ENCODE measurements around the gene SLC26A6.

SLC26A6 gene

GRCh38 chr3:48597408-48597800 lies 37.9 kb downstream of the SLC26A6 start:
- DNase-seq = no peak

DNA sequence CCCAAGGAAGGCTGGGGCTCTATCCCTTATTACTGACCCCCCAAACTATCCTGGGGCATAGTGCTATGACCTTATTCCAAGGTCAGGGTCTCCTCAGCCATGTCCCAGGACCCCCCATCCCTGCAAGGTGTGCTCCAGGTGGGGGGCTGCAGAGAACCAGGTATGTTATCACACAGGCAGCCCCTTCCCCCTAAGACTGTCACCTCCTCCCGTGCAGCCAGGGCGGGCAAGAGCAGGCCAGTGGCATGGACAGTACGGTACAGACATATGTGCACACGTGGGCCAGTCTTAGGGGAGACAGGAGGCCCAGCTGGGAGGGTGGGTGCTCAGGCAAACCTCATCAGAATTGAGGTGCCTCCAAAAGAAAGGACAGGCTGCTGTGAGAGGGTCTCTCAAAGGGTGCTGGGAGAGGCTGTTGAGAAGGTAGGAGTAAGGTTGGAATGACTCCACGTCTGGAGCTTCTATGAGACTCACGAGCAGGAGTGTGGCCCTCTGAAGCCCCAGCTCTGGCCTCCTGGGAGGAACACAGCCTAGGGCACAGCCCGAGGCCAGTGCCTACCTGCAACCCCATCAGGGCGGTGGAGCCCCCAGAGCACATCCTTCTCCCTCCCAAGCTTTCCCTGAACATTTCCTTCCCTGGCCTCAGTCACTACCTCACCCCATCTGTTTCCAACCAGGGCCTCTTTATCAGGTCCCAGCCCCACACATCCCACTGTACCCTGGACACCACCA lies 38.4 kb downstream of the SLC26A6 start:
- DNase-seq = no peak

GRCh38 chr3:48596157-48596556 lies 39.1 kb downstream of the SLC26A6 start:
- no peak for DNase-seq

DNA sequence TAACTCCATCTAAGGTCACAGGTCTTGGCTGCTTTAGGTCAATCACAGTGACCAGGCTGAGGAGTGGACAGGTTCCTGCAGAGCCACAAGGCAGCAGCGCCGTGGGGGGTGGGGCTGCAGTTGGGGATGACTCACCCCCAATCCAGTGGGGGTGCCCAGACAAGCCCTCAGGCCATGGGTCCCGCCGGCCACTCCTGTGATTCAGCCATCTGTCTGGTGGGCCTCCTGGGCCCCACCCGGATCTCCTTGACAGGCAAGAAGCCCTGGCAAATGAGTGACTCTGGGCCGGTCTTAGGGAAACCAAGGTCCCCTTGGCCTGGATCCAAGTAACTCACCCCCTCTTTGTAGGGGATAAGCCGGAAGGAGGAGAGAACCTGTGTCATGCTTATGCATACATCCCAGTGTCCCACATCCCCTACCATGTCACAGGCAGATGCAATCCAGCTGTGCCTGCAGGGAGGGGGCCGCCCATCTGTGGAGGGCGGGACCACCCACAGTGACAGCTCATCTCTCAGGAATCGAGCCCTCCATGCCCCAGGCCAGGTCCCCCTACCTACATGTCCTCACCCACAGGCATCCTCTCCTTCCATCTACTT lies 39.6 kb downstream of the SLC26A6 start:
- DNase-seq = no peak

DNA sequence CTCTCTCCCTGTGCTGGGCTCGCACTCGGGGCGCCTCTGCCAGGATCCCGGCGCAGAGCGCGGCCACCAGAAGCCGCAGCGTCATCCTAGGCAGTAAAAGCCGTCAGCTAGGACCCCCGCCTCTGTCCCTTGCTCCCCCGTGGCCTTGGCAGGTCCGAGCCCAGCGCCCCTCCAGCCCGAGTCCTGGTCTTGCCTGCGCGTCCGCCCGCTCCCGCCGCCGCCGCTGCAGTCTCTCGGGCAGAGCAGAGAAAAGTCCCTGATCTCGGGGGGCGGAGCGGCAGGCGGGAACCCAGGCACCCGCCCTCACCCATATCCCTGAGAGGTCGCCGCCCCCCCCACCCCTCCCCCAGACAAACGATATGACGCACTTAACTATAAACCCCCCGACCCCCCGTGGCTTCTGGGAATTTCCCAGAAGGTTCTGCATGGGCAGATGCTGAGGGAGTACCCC lies 40.2 kb downstream of the SLC26A6 start, which contains the start of gene COL7A1:
TSS of gene COL7A1 (minus strand) at position 255 of the 451 bp plus-strand sequence. CDS start at position 85, 170 bp downstream.
- DNase-seq = no peak

- DNase-seq = no peak
Measured at GRCh38 chr3:48594417-48595049, 40.7 kb downstream of the SLC26A6 start.

DNA sequence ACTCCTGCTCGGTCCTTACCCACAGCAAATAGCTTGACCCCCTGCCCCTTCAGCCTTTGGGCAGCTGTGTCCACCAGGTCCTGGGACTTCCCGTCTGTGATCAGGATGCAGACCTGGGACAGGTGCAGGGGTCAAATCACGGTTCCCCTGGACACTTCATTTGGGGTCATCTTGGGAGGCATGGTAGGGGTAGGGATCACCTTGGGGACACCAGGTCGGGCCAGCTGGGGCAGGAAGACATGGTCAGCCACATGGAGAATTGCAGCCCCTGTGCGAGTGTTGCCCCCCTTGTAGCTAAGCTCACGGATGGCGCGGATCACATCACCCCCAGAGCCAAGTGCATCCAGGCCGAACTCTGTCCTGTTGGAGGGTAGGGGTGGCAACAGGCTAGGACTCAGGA lies 41.9 kb downstream of the SLC26A6 start:
- no peak for DNase-seq

GRCh38 chr3:48592519-48593087 lies 42.7 kb downstream of the SLC26A6 start:
- DNase-seq = no peak

GRCh38 chr3:48591886-48592518 lies 43.3 kb downstream of the SLC26A6 start:
- no peak for DNase-seq

DNA sequence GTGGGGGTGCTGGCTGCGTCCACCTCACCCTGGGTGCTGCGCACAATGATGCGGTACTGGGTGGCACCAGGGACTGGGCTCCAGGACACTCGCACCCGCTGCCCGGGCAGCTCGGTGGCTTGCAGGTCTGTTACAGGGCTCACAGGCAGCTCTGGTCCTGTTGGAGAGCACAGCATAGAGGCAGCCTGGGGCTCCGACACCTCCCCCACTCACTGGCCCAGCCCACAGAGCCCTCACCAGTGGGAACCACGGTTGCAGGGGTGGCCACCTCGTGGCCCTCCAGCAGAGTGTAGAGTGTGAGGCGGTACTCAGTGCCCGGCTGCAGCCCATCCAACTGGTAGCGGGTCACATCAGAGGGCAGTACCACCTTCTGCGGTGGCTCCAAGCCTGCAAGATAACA lies 43.8 kb downstream of the SLC26A6 start:
- no peak for DNase-seq

DNA sequence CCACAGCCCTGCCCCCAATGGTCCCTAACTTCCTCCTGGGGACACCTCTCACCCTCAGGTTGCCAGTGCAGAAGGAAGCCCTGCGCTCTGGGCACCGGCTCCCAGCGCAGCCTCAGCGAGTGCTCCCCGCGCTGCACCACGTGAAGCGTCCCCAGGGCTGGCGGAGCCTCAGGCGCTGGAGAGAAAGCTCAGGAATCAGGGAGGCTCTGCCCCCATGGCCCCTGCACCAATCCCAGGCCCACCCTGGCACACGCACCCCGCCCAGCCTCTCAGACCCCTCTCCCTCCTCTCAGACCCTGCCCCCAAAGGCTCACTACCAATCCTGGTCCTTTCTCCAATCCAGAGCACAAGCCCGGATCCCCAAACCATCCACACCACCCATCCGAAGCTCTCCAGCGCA lies 47.0 kb downstream of the SLC26A6 start:
- DNase-seq = no peak

- DNase-seq = no peak
Measured at GRCh38 chr3:48587686-48588085, 47.6 kb downstream of the SLC26A6 start.

GRCh38 chr3:48585411-48585810 lies 49.9 kb downstream of the SLC26A6 start:
- no peak for DNase-seq

DNA sequence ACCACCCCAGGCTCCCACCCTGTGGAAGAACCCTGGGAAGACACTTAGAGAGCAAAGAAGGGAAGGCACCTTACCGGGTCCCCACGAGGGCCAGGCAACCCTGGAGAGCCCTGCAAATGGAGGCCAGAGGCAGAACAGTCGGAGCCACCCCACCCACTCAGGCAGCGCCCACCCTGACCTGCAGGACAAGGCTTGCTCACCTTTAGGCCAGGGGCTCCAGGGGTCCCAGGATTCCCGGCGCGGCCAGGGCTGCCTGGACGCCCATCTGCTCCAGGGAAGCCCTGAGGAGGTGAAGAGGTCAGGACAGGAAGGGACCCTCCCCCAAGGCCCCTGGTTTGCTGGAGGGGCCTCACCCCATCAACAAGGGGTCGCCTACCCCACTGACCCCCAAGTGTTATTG lies 50.4 kb downstream of the SLC26A6 start:
- no peak for DNase-seq

- no peak for DNase-seq
Measured at GRCh38 chr3:48581621-48582481, 53.4 kb downstream of the SLC26A6 start.

- no peak for DNase-seq
Measured at GRCh38 chr3:48576647-48577046, 58.6 kb downstream of the SLC26A6 start.
